ENCODE measurements around the gene U2SURP. TPM values are rescaled to one million over a fixed set of nuclear protein-coding genes. Genes with fewer than 3 reads are reported as not detected.

U2SURP gene
- total RNA-seq, 4 donors from 2014 or later, result 92.4 to 104 (median 95.6) TPM

- no peaks in the 10 kb centered on the region for H3K27me3 ChIP-seq
- H3K4me1 ChIP-seq, result no peaks in the 10 kb centered on the region
- DNase-seq (ENCODE audit: low spot score in 2 of 2), result no peak
- H3K27ac ChIP-seq, result no peak overlapping the region
- no peaks in the 10 kb centered on the region for H3K36me3 ChIP-seq
- no peak for TF ChIP-seq CTCF (IDR thresholded peaks at IDR 0.05)
- no peak for TF ChIP-seq EP300 (IDR thresholded peaks at IDR 0.05)
- TF ChIP-seq POLR2A (IDR thresholded peaks at IDR 0.05), result no peak
- H3K4me3 ChIP-seq, result no peak overlapping the region
- 84 to 85% methylated on average over 4 of the region's 4 CpGs for WGBS, 2 donors
- H3K9me3 ChIP-seq, result no peaks in the 10 kb centered on the region
Observed at GRCh38 chr3:143078883-143079282, 77.5 kb downstream of the U2SURP start.

- no peaks in the 10 kb centered on the region for H3K4me1 ChIP-seq
- H3K9me3 ChIP-seq, result no peaks in the 10 kb centered on the region
- DNase-seq (ENCODE audit: low spot score in 2 of 2), result no peak
- H3K4me3 ChIP-seq, result no peak overlapping the region
- H3K27ac ChIP-seq, result no peak overlapping the region
- H3K27me3 ChIP-seq, result no peaks in the 10 kb centered on the region
- no peaks in the 10 kb centered on the region for H3K36me3 ChIP-seq
- WGBS, 2 donors, result 73 to 82% methylated on average over 5 of the region's 5 CpGs
- no peak for TF ChIP-seq POLR2A (IDR thresholded peaks at IDR 0.05)
- TF ChIP-seq EP300 (IDR thresholded peaks at IDR 0.05), result no peak
- no peak for TF ChIP-seq CTCF (IDR thresholded peaks at IDR 0.05)
Observed at GRCh38 chr3:143080196-143080595, 78.8 kb downstream of the U2SURP start.

GRCh38 chr3:143081365-143081764, 80.0 kb downstream of the U2SURP start:
- Histone ChIP-seq H3K27ac (no peak overlapping the region), H3K4me1 (no peaks in the 10 kb centered on the region), H3K4me3 (no peak overlapping the region), H3K9me3 (no peaks in the 10 kb centered on the region), H3K36me3 (no peaks in the 10 kb centered on the region), H3K27me3 (no peaks in the 10 kb centered on the region)
- no peak for DNase-seq (ENCODE audit: low spot score in 2 of 2)
- TF ChIP-seq POLR2A (IDR thresholded peaks at IDR 0.05), result no peak
- 88 to 90% methylated on average over 1 of the region's 1 CpG for WGBS, 2 donors

GRCh38 chr3:143081844-143082778, 80.7 kb downstream of the U2SURP start:
- H3K27me3 ChIP-seq, result no peaks in the 10 kb centered on the region
- no peaks in the 10 kb centered on the region for H3K9me3 ChIP-seq
- no peaks in the 10 kb centered on the region for H3K36me3 ChIP-seq
- TF ChIP-seq POLR2A (IDR thresholded peaks at IDR 0.05) (no peak), CTCF (IDR thresholded peaks at IDR 0.05) (no peak), EP300 (IDR thresholded peaks at IDR 0.05) (no peak)
- 80 to 84% methylated on average over 19 of the region's 19 CpGs for WGBS, 2 donors
- no peaks in the 10 kb centered on the region for H3K4me1 ChIP-seq
- H3K27ac ChIP-seq, result no peak overlapping the region
- H3K4me3 ChIP-seq, result no peak overlapping the region
- no peak for DNase-seq (ENCODE audit: low spot score in 2 of 2)

- Histone ChIP-seq H3K27me3 (no peaks in the 10 kb centered on the region), H3K4me1 (no peaks in the 10 kb centered on the region), H3K36me3 (no peaks in the 10 kb centered on the region), H3K4me3 (no peak overlapping the region), H3K27ac (no peak overlapping the region), H3K9me3 (no peaks in the 10 kb centered on the region)
- TF ChIP-seq EP300 (IDR thresholded peaks at IDR 0.05) (no peak), POLR2A (IDR thresholded peaks at IDR 0.05) (no peak), CTCF (IDR thresholded peaks at IDR 0.05) (no peak)
- 83 to 84% methylated on average over 3 of the region's 3 CpGs for WGBS, 2 donors
- no peak for DNase-seq (ENCODE audit: low spot score in 2 of 2)
Observed at GRCh38 chr3:143083781-143084180, 82.4 kb downstream of the U2SURP start.
